K562 (cell line): ENCODE results near the gene NLGN2. TPM values are rescaled to one million over a fixed set of nuclear protein-coding genes. Genes with fewer than 3 reads are reported as not detected.

ENCODE experiments used
- ATF7 ChIP-seq: fragments of 450-650 bp; IDR thresholded peaks from 2 replicates; pipeline ENCODE4 v1.7.1; 2014; ENCODE audit warnings: mild to moderate bottlenecking, moderate library complexity
- BRCA1 ChIP-seq, 2 experiments: fragments of 450-650 bp in 1 of 2; sonication (generic) in 1 of 2; formaldehyde crosslinking in 1 of 2; IDR thresholded peaks; 2 replicates each; pipeline versions ENCODE4 v1.5.0 to v1.6.1; 2017 to 2020; ENCODE audit warnings: mild to moderate bottlenecking in 1 of 2, missing genetic modification reagents in 1 of 2
- C11orf30 ChIP-seq: fragments of 450-650 bp; IDR thresholded peaks from 2 replicates; pipeline ENCODE4 v1.6.1; 2016; ENCODE audit warnings: low read depth, mild to moderate bottlenecking
- HMGN3 ChIP-seq: IDR thresholded peaks from 2 replicates; pipeline ENCODE4 v1.6.1; 2011; ENCODE audit warnings: borderline replicate concordance, low read depth, mild to moderate bottlenecking, mixed read lengths, low read length; ENCODE audit not compliant: insufficient read length; ENCODE audit errors: extremely low read depth
- L3MBTL2 ChIP-seq: fragments of 450-650 bp; IDR thresholded peaks from 2 replicates; pipeline ENCODE4 v1.6.1; 2016; ENCODE audit warnings: mild to moderate bottlenecking, moderate library complexity
- PHF20 ChIP-seq: fragments of 450-650 bp; IDR thresholded peaks from 2 replicates; pipeline ENCODE4 v1.6.1; 2018; ENCODE audit not compliant: partially characterized antibody
- PHF8 ChIP-seq: fragments of 200-600 bp; sonication (generic); IDR thresholded peaks from 2 replicates; pipeline ENCODE4 v1.6.1; 2012; ENCODE audit warnings: mixed run types, mild to moderate bottlenecking, inconsistent platforms, low read length, moderate library complexity, borderline replicate concordance
- PTRF ChIP-seq: fragments of 450-650 bp; IDR thresholded peaks from 2 replicates; pipeline ENCODE4 v1.6.1; 2016; ENCODE audit warnings: mild to moderate bottlenecking, missing genetic modification characterization, missing compliant biosample characterization
- RB1 ChIP-seq: fragments of 450-650 bp; IDR thresholded peaks from 2 replicates; pipeline ENCODE4 v1.6.1; 2017; ENCODE audit warnings: low read depth, mild to moderate bottlenecking
- RCOR1 ChIP-seq, 2 experiments: IDR thresholded peaks; 2 replicates each; pipeline ENCODE4 v1.6.1; 2012; ENCODE audit warnings: low read depth in 2 of 2, low read length in 2 of 2, borderline replicate concordance in 1 of 2, improper control_type of control experiment in 1 of 2
- SMAD3 ChIP-seq: fragments of 450-650 bp; formaldehyde crosslinking; conservative IDR thresholded peaks from 2 replicates; pipeline ENCODE4 v1.4.0; 2020; ENCODE audit warnings: mild to moderate bottlenecking
- SPI1 ChIP-seq: IDR thresholded peaks from 2 replicates; pipeline ENCODE4 v1.6.1; 2011; ENCODE audit warnings: low read depth, low read length, control low read depth, borderline replicate concordance
- SUPT5H ChIP-seq: fragments of 450-650 bp; IDR thresholded peaks from 2 replicates; pipeline ENCODE4 v1.6.1; 2016
- ZFX ChIP-seq: sonication (generic); formaldehyde crosslinking; IDR thresholded peaks from 2 replicates; pipeline ENCODE4 v1.8.0; 2022; ENCODE audit warnings: mild to moderate bottlenecking, missing genetic modification reagents, moderate library complexity
- ZNF354B ChIP-seq: fragments of 250-450 bp; sonication (Bioruptor Pico); IDR thresholded peaks from 2 replicates; pipeline ENCODE4 v1.4.0; 2020
- ZNF699 ChIP-seq: fragments of 250-450 bp; sonication (Bioruptor Pico); IDR thresholded peaks from 2 replicates; pipeline ENCODE4 v1.8.0; 2021; ENCODE audit warnings: mild to moderate bottlenecking, moderate library complexity; ENCODE audit not compliant: insufficient replicate concordance
- polyA plus RNA-seq, 8 experiments: library from polyadenylated mRNA; depleted of rRNA in 4 of 8; stranded (reverse) in 5 of 8; unstranded in 3 of 8; fragments of >200 nt; fragmentation: Nextera tagmentation in 2 of 8; fragmentation: Illumina TruSeq in 1 of 8; extraction: Ambion mirVana in 2 of 8; extraction: Trizol in 1 of 8; gene quantifications; 2 replicates each; pipeline versions ENCODE4 v1.2.1 to v1.2.3, GENCODE V29; 2011 to 2014; ENCODE audit warnings: inconsistent platforms in 1 of 8, missing spikeins in 1 of 8
- total RNA-seq, 7 experiments: library from RNA; depleted of rRNA in 6 of 7; stranded (reverse); fragments of >200 nt in 6 of 7; fragmentation: Illumina TruSeq in 2 of 7; extraction: Trizol in 2 of 7; gene quantifications; 2 replicates each; pipeline versions ENCODE4 v1.2.1 to v1.2.3, GENCODE V29; 2011 to 2021; ENCODE audit warnings: low replicate concordance in 1 of 7

The NLGN2 gene
- total and polyA plus RNA-seq, 9 of the 15 experiments (the other 6 are each of a cell fraction or from before 2014, with no cell fraction given) = 0.11 to 7.8 (median 0.77) TPM

DNA sequence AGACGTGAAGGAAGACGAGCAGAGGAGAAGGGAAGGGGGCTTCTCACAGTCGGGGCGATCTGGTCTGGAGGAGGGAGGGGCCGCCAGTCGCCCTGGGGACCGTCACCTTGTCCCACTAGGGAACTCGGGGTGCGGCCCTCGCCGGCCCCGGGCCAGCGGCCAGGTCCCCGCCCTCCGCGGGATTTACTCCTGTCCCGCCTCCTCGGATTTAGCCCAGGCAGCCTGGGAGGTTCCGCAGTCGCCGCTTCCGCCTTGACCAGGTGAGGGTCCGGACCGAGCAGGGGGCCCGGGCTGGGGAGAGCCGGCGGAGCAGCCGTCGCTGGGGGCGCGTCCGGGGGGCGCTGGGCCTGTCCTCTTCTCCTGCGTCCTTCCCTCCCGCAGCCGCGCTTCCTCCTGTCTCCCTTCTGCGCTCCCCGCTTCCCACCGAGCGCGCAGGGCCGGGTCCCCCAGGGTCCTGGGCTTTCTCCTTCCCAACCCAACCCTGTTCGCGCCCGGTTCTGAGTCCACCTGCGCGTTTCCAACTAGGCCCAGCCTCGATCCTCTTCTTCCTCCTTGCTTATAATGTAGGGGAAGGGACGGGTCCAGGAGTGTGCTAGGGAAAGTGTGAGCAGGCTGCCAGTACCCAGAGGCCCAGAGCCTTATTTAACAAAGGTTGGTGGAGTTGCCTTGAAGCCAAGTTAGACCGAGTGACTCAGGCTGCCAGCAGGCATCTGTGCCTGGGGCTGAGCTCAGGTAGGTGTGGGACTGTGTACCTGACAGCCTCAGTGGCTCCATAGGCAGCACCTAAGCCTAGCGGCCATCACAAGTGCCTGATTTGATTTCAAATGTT, 26.6 kb upstream of the NLGN2 start, which contains the start of gene TNK1 (continued):
- TF ChIP-seq ATF7 (no peak), HMGN3 (no peak), C11orf30 (no peak), PTRF (no peak), BRCA1 (IDR thresholded peaks at IDR 0.05) (no peak), BRCA1 (CRISPR knock-in tag; IDR thresholded peaks at IDR 0.05) (no peak), SPI1 (0 out of 2 replicates have a peak, but pooled peaks have one; percentile 0), SMAD3 (CRISPR knock-in tag) (no peak), ZNF354B (CRISPR knock-in tag) (no peak), SUPT5H (peak; percentile 36; the same call in 1 of the 2 replicates), PHF8 (peak; percentile 67; the same call in 1 of the 2 replicates), RCOR1 (IDR thresholded peaks at IDR 0.05; ENCODE audit: borderline replicate concordance in 1 of 2, low read depth in 2 of 2, low read length in 2 of 2) (peak in 1 of 2 experiments; percentile 51; a peak in 1 of 4 replicates), RB1 (peak; percentile 42; the same call in 1 of the 2 replicates), ZNF699 (no peak), PHF20 (peak; percentile 46), ZFX (peak; percentile 71), L3MBTL2 (peak; percentile 41; the same call in 1 of the 2 replicates)
